ACHN (cell line): Measurements from ENCODE around the gene KCNQ5.
A peak's percentile ranks its signal among the peaks of the same experiment; 100 is the strongest.

Source experiments
- DNase-seq: peaks from one replicate; pipeline ENCODE4 v3.0.0-alpha.2; 2015
- in situ Hi-C: cut with HindIII; loops from 2 replicates; pipeline ENCODE4 v1.10.0; 2017; ENCODE audit warnings: low sequenced_read_pairs, low pct_ligation_motif_present, low pct_unique_long_range_greater_than_20kb

Gene KCNQ5

GRCh38 chr6:72635636-72636035, 13.8 kb downstream of the KCNQ5 start:
- no peak for DNase-seq
- in situ Hi-C loops, result no loop called here

GRCh38 chr6:72636215-72636614, 14.4 kb downstream of the KCNQ5 start:
- DNase-seq, result no peak
- in situ Hi-C loops, result no loop called here

- in situ Hi-C loops, result no loop called here
- no peak for DNase-seq
These were observed 14.9 kb downstream of the KCNQ5 start for GRCh38 chr6:72636786-72637185.

GRCh38 chr6:72639920-72640614, 18.2 kb downstream of the KCNQ5 start:
- DNase-seq, result no peak
- in situ Hi-C loops, result no loop called here

- DNase-seq, result no peak
- in situ Hi-C loops, result no loop called here
These were observed 18.7 kb downstream of the KCNQ5 start for GRCh38 chr6:72640615-72640930.

- no peak for DNase-seq
- in situ Hi-C loops, result no loop called here
These were observed 20.6 kb downstream of the KCNQ5 start for GRCh38 chr6:72642435-72642834.

- in situ Hi-C loops, result no loop called here
- DNase-seq, result no peak
These were observed 21.4 kb downstream of the KCNQ5 start for GRCh38 chr6:72643214-72643613.

DNA sequence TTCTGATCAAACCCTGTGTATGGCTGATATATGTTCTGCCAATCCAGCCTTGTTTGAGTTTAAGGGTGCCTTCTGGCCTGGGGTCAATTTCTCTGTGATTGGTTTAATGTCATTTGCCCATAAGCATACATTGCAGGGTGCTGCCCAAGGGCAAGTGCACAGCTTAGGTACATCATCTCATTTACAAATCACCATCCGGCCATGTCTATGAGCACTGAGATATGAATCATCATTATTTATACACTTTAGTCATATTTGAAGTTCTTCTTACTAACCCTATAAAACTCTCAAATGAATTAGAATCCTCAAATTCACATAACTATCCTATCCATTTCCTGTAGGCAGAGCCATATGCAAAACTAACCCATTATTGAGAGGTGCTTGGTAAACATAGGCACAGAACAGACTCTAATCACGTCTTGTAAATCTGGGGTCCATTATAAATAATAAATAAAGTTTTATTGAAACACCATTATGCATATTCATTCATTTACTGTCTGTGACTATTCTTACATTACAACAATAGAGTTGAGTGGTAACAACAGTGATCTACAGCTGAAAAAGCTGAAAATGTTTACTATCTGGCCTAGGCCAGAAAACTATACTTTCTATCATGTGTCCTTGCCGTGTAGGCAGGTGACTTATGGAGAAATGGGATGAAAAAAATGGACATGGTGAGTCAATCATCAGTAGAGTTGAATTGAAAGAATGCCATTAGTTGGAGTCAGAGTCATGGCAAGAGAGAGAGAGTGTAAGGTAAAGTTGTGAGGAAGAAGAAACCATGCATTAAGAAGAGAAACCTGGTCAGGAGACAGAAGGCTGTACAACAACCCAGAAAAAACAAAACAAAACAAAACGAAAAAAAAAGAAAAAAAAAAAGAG, 25.0 kb downstream of the KCNQ5 start:
- DNase-seq, result no peak
- in situ Hi-C loops, result no loop called here

DNA sequence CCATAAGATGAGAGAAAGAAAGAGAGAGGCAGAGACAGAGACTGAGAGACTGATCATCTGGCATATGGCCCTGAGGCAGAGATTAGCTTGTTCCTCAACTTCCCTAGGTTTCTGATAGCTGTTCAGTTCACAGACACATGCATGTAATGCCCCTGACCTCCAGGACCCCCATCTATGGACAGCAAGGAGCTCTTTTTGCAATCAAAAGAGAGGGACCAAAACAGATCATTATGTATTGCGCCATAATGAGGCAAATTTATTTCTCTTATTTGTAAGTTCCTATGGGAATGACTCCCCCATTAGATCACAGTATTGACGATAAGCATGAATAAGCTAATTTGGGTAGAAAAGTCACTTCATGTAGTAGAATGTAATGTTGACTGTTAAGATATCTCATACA, 25.6 kb downstream of the KCNQ5 start:
- DNase-seq, result no peak
- in situ Hi-C loops, result no loop called here

DNA sequence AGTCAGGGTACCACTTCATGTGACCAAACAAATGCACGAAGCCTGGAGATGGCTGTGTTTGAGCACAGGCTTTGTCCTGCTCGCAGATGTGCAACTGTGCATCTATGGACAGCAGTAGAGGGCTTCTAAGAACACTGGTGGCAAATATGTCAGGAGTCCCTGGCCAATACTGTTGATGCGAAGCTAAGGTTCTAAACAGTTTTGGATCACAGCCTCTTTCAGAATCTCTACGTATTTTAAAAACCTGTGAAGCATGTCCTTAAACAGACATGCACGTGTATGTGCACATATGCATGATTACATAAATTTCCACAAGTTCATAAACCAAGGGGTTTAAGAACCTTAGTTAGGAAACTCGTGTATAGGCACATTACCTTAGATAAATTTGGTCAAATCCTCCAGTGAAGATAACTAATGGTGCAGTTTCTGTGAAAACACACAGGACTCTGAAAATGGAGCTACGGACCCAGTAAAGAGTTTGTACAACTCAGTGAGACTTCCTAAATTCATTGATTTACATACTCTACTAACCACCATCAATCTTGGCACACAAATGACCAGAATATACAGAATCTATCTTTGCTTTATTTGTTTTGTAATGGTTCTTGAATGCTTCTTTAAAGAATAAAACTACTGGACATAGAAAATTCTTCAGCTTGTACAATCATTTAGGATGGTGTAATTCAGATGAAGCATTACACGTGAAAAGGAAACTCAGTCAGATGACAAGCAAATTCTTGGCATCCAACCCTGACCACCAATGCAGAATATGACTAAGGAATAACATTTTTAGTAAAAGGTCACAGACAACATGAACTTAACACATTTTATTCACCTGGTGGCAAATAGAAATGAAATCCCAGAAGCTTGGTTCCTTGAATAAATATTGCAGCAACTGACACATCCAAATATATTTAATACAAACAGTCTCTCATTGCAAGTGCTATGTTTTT, 27.4 kb downstream of the KCNQ5 start:
- in situ Hi-C loops, result no loop called here
- peak; percentile 82 for DNase-seq

- in situ Hi-C loops, result no loop called here
- DNase-seq, result no peak
These were observed 28.3 kb downstream of the KCNQ5 start for GRCh38 chr6:72650081-72650745.

- in situ Hi-C loops, result no loop called here
- no peak for DNase-seq
These were observed 29.3 kb downstream of the KCNQ5 start for GRCh38 chr6:72651174-72651573.

DNA sequence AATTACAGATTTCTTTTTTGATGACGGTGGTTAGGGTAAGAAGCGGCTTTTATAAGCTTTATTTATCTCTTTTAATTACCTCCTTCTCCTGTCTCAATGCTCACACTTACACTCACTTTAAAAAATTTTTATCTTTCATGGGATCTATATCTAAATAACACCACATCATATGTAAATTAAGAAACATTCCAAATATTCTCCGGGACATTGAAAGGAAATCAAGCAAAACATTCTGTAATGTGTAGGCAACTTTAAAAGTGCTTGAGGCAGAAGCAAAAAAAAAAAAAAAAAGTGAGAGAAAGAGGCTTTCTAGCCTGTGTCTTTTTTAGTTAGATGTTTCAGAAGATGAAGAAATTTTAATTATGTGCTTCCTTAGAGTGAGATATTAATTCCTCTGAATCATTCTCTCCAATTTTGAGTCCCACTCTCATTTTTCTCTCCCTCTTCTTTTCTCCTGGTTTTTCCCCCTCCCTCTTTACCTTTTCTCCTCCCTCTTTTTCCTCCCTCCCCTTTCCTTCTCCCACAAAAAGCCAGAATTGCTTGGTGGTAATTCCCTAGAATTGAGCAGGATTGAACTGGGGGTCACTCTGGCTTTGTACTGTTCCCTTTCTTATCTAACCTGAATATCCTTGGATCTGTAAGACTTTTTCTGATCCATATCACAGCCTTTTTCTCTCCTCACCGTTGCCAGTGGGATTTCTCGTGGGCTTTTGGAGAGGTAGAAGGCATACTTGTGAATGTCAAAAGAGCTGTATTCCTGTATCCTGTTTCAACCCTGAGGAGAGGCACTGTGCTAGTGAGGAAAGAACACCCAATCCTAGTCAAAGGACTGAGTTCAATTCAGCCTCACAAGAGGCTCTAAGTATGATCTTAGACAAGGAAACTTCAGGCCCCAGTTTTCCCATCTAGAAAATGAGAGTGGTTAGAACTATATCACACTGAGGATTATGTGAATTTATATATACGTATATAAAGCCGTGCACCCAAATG, 30.4 kb downstream of the KCNQ5 start:
- in situ Hi-C loops, result no loop called here

GRCh38 chr6:72653026-72653425, 31.2 kb downstream of the KCNQ5 start:
- in situ Hi-C loops, result no loop called here

More for the DNA sequence above, 30.4 kb downstream of the KCNQ5 start:
- DNase-seq, result no peak

GRCh38 chr6:72654071-72654621, 32.3 kb downstream of the KCNQ5 start:
- in situ Hi-C loops, result no loop called here
- DNase-seq, result no peak

More at GRCh38 chr6:72653026-72653425, 31.2 kb downstream of the KCNQ5 start:
- peak; percentile 11 for DNase-seq

GRCh38 chr6:72657407-72658197, 35.7 kb downstream of the KCNQ5 start:
- in situ Hi-C loops, result no loop called here
- DNase-seq, result peak; percentile 45
